Activated CD8-positive, alpha-beta memory T cell treated with anti-CD3 and anti-CD28 coated beads for 4 hours (primary cell): Measurements from ENCODE around the gene GRAP.

Experiments
- DNase-seq, 2 donors: peaks; one replicate each; pipeline ENCODE4 v3.0.0-alpha.2; 2020; ENCODE audit warnings: low read depth in 2 of 2

The GRAP gene

GRCh38 chr17:18984273-18985114 lies 62.3 kb downstream of the GRAP start:
- no peak for DNase-seq

- DNase-seq, result no peak
These were observed 64.9 kb downstream of the GRAP start for GRCh38 chr17:18981642-18982424.

GRCh38 chr17:18981335-18981641 lies 65.5 kb downstream of the GRAP start:
- DNase-seq, result no peak

- no peak for DNase-seq
These were observed 65.9 kb downstream of the GRAP start for GRCh38 chr17:18980682-18981334.

- DNase-seq, result no peak
These were observed 68.1 kb downstream of the GRAP start for GRCh38 chr17:18978655-18979054.

GRCh38 chr17:18978050-18978449 lies 68.7 kb downstream of the GRAP start:
- DNase-seq, result no peak

GRCh38 chr17:18977646-18978045 lies 69.1 kb downstream of the GRAP start:
- no peak for DNase-seq

- DNase-seq, result no peak
These were observed 69.7 kb downstream of the GRAP start for GRCh38 chr17:18977021-18977420.

GRCh38 chr17:18976201-18976600 lies 70.6 kb downstream of the GRAP start:
- DNase-seq, result no peak

- DNase-seq, result no peak
These were observed 71.2 kb downstream of the GRAP start for GRCh38 chr17:18975597-18975996.

- no peak for DNase-seq
These were observed 72.2 kb downstream of the GRAP start for GRCh38 chr17:18974407-18975149.

- DNase-seq, result no peak
These were observed 75.0 kb downstream of the GRAP start for GRCh38 chr17:18971801-18972200.
